ENCODE measurements around the gene GMDS. TPM values are rescaled to one million over a fixed set of nuclear protein-coding genes. Genes with fewer than 3 reads are reported as not detected.

Gene GMDS
- total RNA-seq, 1 donor from 2014 or later = 27.0 TPM

GRCh38 chr6:1986454-1987243, 258.8 kb downstream of the GMDS start:
- TF ChIP-seq CTCF (IDR thresholded peaks at IDR 0.05; ENCODE audit: insufficient read depth, low read length, poor library complexity, severe bottlenecking) = no peak
- no peak for DNase-seq (ENCODE audit: low read depth)
- no peak overlapping the region for H3K4me3 ChIP-seq (ENCODE audit: low read depth, low read length)

GRCh38 chr6:1984346-1984994, 260.9 kb downstream of the GMDS start:
- TF ChIP-seq CTCF (IDR thresholded peaks at IDR 0.05; ENCODE audit: insufficient read depth, low read length, poor library complexity, severe bottlenecking) = no peak
- Histone ChIP-seq H3K4me3 (ENCODE audit: low read depth, low read length) (no peak overlapping the region), H3K36me3 (ENCODE audit: control insufficient read depth, insufficient read depth, low read length) (no peaks in the 10 kb centered on the region), H3K27me3 (ENCODE audit: control insufficient read depth, insufficient read depth, low read length) (no peaks in the 10 kb centered on the region)
- DNase-seq (ENCODE audit: low read depth) = no peak

More at GRCh38 chr6:1986454-1987243, 258.8 kb downstream of the GMDS start:
- Histone ChIP-seq H3K36me3 (ENCODE audit: control insufficient read depth, insufficient read depth, low read length) (no peaks in the 10 kb centered on the region), H3K27me3 (ENCODE audit: control insufficient read depth, insufficient read depth, low read length) (no peaks in the 10 kb centered on the region)

- DNase-seq (ENCODE audit: low read depth) = no peak
- no peak for TF ChIP-seq CTCF (IDR thresholded peaks at IDR 0.05; ENCODE audit: insufficient read depth, low read length, poor library complexity, severe bottlenecking)
- no peaks in the 10 kb centered on the region for H3K36me3 ChIP-seq (ENCODE audit: control insufficient read depth, insufficient read depth, low read length)
- no peaks in the 10 kb centered on the region for H3K27me3 ChIP-seq (ENCODE audit: control insufficient read depth, insufficient read depth, low read length)
- H3K4me3 ChIP-seq (ENCODE audit: low read depth, low read length) = no peak overlapping the region
Observed at GRCh38 chr6:1983850-1984249, 261.6 kb downstream of the GMDS start.

GRCh38 chr6:1972962-1973361, 272.4 kb downstream of the GMDS start:
- no peak for TF ChIP-seq CTCF (IDR thresholded peaks at IDR 0.05; ENCODE audit: insufficient read depth, low read length, poor library complexity, severe bottlenecking)
- DNase-seq (ENCODE audit: low read depth) = no peak
- no peak overlapping the region for H3K4me3 ChIP-seq (ENCODE audit: low read depth, low read length)
- no peaks in the 10 kb centered on the region for H3K27me3 ChIP-seq (ENCODE audit: control insufficient read depth, insufficient read depth, low read length)
- no peaks in the 10 kb centered on the region for H3K36me3 ChIP-seq (ENCODE audit: control insufficient read depth, insufficient read depth, low read length)

GRCh38 chr6:1971612-1972011, 273.8 kb downstream of the GMDS start:
- no peak for DNase-seq (ENCODE audit: low read depth)
- TF ChIP-seq CTCF (IDR thresholded peaks at IDR 0.05; ENCODE audit: insufficient read depth, low read length, poor library complexity, severe bottlenecking) = no peak
- no peak overlapping the region for H3K4me3 ChIP-seq (ENCODE audit: low read depth, low read length)
- H3K27me3 ChIP-seq (ENCODE audit: control insufficient read depth, insufficient read depth, low read length) = no peaks in the 10 kb centered on the region
- no peaks in the 10 kb centered on the region for H3K36me3 ChIP-seq (ENCODE audit: control insufficient read depth, insufficient read depth, low read length)

All from kidney epithelial cell (primary cell).